Skeletal muscle cell (primary cell): ENCODE measurements around the gene CD1D.
A peak's percentile ranks its signal among the peaks of the same experiment; 100 is the strongest.
"Not testable (repeated sequence)": the region's sequence is repeated elsewhere in the genome, so short reads cannot be mapped to it uniquely, and the experiment has no call there.

Source experiments
- DNase-seq: peaks from one replicate; pipeline ENCODE4 v3.0.0-alpha.2; 2010; ENCODE audit warnings: low read depth
- H3K4me3 ChIP-seq: 2 replicates; pipeline ENCODE4 v1.5.1; 2011; ENCODE audit warnings: low read depth, mild to moderate bottlenecking, control low read depth, low read length, moderate library complexity

The CD1D gene

GRCh38 chr1:158169105-158169504, 11.6 kb upstream of the CD1D start:
- DNase-seq, result no peak
- no peak overlapping the region for H3K4me3 ChIP-seq

- not testable (repeated sequence) for DNase-seq, H3K4me3 ChIP-seq
These were observed 4.8 kb upstream of the CD1D start for GRCh38 chr1:158175915-158176314.

- H3K4me3 ChIP-seq, result no peak overlapping the region
- no peak for DNase-seq
These were observed 4.3 kb upstream of the CD1D start for GRCh38 chr1:158176399-158176798.

GRCh38 chr1:158176849-158177699, 3.6 kb upstream of the CD1D start:
- H3K4me3 ChIP-seq, result peak overlapping the region; percentile 42

GRCh38 chr1:158177700-158178450, 2.8 kb upstream of the CD1D start:
- DNase-seq, result peak; percentile 39

More at GRCh38 chr1:158176849-158177699, 3.6 kb upstream of the CD1D start:
- not testable (repeated sequence) for DNase-seq

GRCh38 chr1:158179301-158180041, 1.2 kb upstream of the CD1D start:
- H3K4me3 ChIP-seq, result no peak overlapping the region
- DNase-seq, result no peak

More at GRCh38 chr1:158177700-158178450, 2.8 kb upstream of the CD1D start:
- H3K4me3 ChIP-seq, result peak overlapping the region; percentile 42

- peak overlapping the region; percentile 54 for H3K4me3 ChIP-seq
- DNase-seq, result no peak
These were observed 855 bp downstream of the CD1D start for GRCh38 chr1:158181577-158181922.

- no peak overlapping the region for H3K4me3 ChIP-seq
- no peak for DNase-seq
These were observed 5.1 kb downstream of the CD1D start for GRCh38 chr1:158185770-158186169.

GRCh38 chr1:158186180-158186579, 5.5 kb downstream of the CD1D start:
- DNase-seq, result no peak
- no peak overlapping the region for H3K4me3 ChIP-seq

GRCh38 chr1:158188611-158189010, 7.9 kb downstream of the CD1D start:
- H3K4me3 ChIP-seq, result no peak overlapping the region
- no peak for DNase-seq

GRCh38 chr1:158189624-158190023, 8.9 kb downstream of the CD1D start:
- DNase-seq, result no peak
- H3K4me3 ChIP-seq, result no peak overlapping the region

GRCh38 chr1:158191299-158191698, 10.6 kb downstream of the CD1D start:
- DNase-seq, result no peak

GRCh38 chr1:158196461-158196860, 15.8 kb downstream of the CD1D start:
- H3K4me3 ChIP-seq, result no peak overlapping the region
- DNase-seq, result no peak

More at GRCh38 chr1:158191299-158191698, 10.6 kb downstream of the CD1D start:
- H3K4me3 ChIP-seq, result no peak overlapping the region

- no peak overlapping the region for H3K4me3 ChIP-seq
- DNase-seq, result peak; percentile 6
These were observed 19.2 kb downstream of the CD1D start for GRCh38 chr1:158199849-158200248.

GRCh38 chr1:158200527-158200926, 19.8 kb downstream of the CD1D start:
- DNase-seq, result no peak
- no peak overlapping the region for H3K4me3 ChIP-seq

- DNase-seq, result peak; percentile 22
- no peak overlapping the region for H3K4me3 ChIP-seq
These were observed 23.2 kb downstream of the CD1D start for GRCh38 chr1:158203693-158204457.

- no peak for DNase-seq
- H3K4me3 ChIP-seq, result no peak overlapping the region
These were observed 23.7 kb downstream of the CD1D start for GRCh38 chr1:158204458-158204827.

- no peak overlapping the region for H3K4me3 ChIP-seq
- DNase-seq, result no peak
These were observed 28.0 kb downstream of the CD1D start for GRCh38 chr1:158208586-158209116.

- no peak for DNase-seq
- H3K4me3 ChIP-seq, result no peak overlapping the region
These were observed 31.6 kb downstream of the CD1D start for GRCh38 chr1:158212320-158212719.
